ENCODE results near the gene GPR61.

The GPR61 gene

DNA sequence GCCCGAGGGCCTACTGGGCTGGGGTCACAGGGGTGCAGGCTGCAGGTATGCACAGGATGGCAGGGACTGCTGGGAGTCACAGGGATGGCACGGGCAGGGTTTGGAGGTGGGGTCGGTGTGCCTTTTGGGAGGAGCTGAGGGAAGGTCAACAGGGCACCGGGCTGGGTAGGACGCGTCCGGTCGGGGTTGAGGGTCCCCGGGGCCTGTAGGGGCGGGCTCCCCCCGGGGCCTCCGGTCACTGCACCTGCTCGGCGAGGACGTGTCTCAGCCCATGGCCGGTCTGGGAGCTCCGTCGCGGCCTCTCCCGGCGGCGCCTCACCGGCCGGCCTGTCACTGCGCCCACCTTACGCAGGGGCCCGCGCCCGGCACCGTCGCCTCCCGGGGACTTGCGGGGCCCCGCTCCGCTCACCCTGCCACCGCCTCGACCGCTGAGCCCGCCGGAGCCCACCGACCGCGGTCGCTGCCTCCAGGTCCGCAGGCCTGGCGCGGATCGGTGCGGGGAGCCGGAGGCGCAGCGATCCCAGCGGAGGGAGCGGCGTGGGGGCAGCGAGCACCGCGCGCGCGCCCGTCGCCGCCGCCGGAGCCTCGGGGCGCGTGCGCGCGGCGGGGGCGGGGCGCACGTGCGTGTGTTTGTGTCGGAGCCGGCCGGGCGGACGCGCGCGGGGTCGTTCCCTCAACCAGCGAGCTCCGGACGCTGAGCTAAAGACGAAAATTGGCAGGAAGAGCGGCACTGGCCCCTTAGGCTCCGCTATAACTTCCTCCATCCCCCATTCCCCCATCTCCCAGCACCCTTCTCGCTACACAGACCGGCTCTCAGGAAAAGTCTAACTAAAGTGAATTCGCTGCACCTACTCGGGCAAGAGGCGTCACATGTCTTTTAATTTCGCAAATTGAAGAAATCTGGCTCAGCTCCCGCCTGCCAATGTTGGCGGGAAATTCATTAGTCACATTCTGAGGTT is 30.2 kb upstream of the GPR61 start, which contains the start of gene AMIGO1:
Gene AMIGO1 (minus strand): TSS at position 552 of the 959 bp plus-strand sequence. CDS start 815 bp downstream, outside the sequence.
- no peak for FAIRE-seq

DNA sequence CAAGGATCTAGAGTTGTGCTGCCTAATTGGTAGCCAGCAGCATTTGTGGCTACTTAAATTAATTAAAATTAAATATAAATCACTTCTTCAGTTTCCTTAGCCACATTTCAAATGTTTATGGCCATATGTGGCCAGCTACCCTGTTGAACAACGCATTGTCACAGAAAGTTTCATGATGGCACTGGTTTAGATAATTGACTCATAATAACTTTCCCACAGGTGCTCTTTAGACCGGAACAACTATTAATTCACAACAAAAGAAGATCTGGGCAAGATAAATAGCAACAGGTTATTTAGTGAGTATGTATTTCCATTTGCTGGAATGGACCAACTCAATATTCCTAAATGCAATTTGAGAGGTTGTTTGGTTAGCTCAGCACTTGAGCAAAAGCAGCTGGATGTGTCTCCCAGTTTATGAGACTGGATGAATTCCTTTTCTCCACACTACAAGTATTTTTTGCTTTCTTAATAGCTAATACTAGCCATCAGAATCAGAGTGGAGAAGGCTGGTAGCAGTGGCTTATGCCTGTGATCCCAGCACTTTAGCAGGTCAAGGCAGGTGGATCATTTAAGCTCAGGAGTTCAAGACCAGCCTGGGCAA is 26.5 kb upstream of the GPR61 start:
- FAIRE-seq = no peak

DNA sequence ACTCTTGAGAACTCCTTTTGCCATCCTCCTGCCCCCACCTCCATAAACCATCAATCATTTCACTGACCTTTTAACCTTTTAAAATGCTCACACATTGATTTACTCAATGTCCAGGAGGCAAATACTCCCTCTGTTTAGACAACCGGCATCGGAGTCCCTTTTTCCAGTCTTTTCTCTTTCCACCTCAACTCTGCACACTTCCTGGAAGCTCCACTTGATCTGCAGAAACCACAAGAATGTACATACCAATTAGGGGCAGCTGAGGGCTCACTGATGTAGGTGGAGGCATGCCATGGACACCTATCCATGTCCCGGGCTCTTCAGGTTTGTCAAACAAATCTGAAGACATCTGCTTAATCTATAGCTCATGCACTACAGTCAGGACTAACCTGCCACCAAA is 24.8 kb upstream of the GPR61 start:
- no peak for FAIRE-seq

DNA sequence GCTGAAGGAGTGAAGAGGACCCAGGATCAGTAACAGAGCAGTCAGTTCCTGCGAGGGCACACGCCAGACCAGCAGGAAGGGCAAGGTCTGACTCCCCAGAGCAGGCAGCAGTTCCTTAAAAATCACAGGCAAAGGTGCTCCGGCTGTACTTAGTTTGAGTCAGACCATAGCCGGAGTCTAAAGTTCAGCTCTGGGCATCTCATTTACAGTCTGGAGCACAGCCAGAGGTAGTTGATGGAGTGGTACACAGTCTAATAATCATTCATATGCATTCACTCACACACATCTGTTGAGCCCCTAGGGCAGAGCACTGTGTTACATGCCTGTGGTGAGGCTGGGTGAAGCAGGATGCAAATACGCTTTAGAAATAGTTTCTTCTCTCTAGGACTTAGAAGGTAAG is 22.8 kb upstream of the GPR61 start:
- FAIRE-seq = no peak

DNA sequence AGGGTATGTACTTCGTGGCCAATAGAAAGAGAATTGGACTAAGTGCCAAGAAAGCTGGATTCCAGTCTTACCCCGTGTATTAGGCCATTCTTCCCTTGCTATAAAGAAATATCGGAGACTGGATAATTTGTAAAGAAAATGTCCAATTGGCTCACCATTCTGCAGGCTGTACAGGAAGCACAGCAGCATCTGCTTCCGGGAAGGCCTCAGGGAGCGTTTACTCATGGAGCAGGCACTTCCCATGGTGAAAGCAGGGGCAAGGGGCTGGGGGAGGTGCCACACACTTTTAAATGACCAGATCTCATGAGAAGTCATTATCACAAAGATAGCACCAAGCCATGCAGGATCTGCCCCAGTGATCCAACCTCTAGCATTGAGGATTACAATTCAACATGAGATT is 22.3 kb upstream of the GPR61 start:
- no peak for FAIRE-seq

DNA sequence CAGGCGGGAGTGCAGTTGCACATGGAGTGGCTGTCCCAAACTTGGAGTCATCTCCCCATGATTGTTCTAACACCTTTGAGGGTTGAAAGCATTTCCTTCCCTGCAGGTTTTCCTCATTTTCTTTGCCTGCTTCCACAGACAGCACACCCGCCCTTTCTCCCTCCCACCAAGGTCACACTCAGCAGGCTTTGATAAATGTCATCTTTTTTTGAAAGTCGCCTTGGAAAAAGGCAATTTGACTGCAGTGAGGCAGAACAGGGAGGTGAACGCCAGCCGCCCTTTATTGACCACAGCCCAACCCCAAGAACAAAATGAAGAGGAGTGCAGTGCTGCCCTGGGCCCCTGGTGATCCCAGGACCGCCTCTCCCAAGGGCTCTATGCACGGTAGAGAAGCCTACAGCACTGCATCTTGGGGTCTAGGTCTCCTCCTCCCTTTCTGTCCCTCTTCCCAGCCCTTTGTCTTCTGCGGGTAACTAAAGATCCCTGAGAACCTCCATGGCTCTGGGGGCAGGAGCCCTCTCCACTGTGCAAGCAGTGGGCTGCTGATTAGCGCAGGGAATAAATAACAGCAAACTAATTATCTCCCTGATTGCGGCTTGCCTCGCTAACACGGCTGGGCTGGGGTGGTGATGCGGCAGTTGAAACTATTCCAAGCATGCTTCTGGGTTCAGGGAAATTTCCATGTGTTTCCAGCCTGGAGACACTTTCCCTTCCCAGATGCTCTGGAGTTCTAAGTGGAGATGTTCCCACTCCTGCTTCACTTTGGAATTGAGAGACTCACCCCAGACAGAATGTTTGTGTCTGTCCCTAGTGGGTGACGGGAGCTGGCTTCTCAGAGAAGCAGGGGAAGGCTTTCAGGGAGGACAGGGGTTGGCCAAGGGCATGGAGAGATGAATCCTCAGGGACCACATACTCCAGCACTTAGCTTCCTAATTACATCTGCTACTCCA is 18.4 kb upstream of the GPR61 start:
- FAIRE-seq = no peak

DNA sequence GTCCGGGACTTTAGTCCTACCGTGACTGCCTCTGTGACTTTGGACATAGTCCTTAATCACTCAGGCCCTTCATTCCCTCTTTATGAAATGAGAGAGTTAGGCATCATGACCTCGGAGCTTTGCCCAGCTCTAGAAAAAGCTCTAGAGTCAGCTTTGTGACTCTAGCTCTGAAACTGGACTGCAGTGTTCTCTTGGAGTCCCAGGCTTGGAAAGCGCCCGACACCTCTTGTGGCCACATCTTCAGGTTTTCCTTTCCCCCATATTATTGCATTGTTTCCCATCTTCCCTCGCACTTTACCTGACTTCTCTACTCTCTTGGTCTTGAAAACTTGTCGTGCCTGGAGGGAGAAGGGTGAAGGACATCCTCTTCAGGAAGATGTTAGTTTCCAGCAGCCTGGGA is 17.6 kb upstream of the GPR61 start:
- no peak for FAIRE-seq

DNA sequence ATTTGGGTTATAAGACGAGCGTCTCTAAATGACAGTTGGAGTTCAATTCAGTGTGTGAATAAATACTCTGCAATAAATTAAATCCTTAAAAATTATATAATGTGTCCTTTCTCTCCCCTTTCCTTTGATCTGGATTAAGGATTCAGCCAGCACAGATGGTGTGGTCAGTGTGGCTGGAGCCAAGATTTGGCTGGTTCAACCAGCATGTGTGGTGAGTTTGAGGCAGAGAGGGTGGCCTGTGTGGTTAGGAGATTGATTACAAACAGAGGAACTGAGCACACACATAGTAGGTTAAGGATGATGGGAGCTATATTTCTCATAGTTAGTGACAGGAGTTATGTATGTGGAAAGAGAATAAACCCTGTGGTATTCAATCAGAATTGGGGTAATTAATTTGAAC is 16.0 kb upstream of the GPR61 start:
- FAIRE-seq = no peak

DNA sequence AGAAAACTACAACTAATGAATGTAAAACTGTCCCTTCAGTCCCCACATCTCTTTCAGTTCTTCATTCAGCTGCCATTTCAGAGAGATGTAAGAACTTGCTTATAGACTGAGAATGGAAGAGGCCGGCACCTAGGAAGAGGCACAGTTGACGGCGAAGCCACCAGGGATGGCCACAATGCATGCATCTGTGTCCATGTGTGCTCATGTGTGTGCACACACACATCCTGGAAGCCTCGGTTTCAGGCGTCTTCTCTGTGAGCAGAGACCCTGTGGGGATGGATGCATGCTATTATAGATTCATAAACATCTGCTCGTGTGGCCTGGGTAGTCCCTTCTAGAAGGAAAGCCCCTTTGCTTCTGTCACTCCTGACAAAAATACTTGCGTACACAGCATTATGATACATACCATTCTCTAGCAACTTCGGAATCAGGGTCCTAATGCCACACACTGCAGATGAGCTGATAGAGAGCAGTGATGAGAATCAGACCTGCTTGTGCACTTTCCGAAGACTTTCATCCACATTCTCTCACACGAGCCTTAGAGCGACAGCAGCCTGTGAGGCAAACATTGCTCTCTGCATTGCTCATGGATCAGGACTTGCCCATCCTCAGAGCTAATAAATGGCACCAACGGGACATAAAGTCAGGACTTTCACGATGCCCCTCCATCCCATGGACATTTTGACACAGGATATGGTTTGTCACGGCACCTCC is 12.4 kb upstream of the GPR61 start:
- no peak for FAIRE-seq

DNA sequence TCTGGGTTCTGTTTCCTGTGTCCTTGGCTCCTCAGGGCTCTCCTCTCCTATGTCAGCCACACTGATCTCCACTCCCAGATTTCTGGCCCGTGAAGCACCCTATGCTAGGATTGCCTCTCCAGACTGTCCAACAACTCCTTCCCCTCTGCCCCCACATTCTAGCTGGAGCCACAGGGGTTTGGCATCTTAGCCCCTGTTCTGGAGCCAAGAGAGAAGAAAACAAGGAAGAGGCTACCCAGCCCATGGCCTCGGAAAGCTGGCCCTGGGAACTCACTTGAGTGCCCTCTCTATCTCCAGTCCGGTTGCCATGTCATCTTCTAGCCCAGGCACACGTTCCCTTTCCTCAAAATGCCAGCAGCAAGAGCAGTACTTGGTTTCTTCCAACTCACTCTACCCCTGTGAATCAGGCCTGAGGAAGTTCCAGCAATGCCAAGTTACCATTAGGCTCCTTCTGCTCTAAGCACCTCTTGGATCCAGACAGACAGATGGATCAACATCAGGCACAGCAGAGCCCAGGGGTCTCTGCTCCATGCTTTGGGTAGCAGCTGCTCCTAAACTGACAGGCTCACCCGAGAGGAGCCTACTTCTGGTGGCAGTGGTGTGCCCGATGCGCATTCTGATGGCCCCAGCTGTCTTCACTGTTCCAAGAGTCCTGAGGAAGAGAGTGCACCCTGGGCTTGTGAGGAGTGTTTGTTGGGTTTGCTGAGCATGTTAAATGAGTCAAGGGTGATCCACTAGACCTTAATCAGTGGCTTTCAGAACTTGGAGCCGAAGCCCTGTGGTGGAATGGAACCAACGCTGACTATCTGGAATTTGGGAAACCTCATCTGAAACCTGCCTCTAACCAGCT is 11.6 kb upstream of the GPR61 start:
- no peak for FAIRE-seq

DNA sequence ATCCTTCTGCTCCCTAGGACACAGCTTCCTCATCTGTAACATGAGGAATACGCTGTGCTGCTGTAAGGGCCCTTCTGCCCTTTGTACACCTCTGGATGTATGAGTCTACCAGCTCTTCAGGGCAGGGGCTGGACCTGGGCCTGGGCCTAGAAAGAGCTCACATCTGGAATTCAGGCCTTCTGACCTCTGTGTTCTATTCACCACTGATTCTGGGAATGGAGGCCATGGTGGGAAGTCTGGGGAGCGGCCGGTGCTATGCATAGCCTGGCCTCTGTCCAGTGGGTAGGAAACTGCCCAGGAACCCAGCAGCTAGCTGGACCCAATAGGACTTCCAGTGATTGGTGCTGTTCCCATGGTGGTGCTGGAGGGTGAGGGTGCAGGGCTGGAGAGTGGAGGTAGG is 11.0 kb upstream of the GPR61 start:
- FAIRE-seq = no peak

DNA sequence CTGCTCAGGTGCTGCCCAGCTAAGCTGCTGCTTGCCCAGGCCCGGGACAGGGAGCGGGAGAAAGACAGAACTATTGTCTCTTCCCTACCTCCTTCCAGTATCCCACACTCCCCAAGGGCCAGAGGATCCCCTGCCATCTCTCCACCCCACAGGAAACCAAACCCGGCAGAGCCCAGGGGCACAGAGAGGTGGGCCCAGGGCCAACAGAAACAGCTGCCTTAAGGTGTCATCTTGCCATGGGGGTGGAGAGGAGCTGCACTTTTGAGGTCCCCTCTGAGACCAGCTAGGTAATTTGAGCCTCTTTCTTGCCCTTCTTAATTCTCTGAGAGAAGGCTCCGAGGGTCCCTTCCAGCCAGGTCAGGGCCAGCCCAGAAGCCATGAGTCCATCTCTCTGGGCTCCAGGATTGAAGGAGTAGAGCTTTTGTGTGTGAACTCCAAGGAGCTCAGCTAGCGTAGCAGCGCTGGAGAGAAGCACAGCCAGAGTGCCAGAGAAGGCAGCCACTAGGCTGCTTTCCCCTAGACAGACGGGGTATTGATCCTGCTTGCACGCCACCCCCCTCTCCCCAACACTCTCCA is 9.7 kb upstream of the GPR61 start:
- no peak for FAIRE-seq

DNA sequence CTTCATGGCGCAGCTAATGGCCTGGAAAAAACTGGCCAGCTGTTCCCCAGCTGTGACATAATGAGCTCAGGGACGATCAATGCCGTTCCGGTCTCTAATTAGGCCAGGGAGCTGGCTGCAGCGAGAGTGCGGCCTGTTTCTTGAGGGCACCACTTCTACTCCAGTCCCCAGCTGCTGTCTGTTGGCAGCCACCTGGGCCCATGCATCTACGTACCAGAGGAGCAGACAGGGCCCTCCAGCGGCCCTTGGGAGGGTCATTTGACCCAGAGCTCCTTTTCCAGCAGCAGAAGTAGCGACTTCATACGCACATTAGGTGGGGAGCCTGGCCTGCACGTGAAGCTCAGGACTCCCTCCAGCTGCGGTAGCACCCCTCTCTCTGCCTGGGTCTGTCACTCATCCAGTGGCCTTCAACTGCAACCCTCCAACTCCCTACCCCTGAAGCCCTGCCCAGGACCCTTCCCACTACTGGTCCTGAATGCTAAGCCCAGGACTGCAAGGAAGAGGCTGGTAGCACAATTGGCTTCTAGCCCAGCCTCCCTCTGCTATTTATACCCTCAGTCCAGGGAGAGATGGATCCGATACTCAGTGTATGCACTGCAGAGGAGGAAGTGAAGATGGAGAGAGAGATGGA is 9.1 kb upstream of the GPR61 start:
- FAIRE-seq = no peak

DNA sequence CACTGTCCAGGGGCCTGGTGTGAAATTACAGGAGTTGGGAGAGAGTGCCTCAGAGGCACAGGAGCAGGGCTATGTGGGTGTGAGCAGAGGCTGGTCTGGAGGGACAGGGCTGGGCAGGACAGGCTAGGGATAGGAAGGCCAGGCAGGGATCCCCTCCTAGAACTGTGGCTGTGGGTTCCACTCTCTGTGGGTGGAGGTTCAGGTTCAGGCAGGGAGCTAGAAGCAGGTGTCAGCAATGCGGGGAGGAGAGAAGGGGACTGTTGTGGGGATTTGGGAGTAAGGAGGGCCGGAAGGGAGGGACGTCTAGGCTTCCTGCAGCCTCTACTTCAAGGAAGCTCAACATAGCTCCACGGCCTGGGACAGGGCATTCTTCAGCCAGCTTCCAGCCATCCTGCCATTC is 8.3 kb upstream of the GPR61 start:
- FAIRE-seq = no peak

DNA sequence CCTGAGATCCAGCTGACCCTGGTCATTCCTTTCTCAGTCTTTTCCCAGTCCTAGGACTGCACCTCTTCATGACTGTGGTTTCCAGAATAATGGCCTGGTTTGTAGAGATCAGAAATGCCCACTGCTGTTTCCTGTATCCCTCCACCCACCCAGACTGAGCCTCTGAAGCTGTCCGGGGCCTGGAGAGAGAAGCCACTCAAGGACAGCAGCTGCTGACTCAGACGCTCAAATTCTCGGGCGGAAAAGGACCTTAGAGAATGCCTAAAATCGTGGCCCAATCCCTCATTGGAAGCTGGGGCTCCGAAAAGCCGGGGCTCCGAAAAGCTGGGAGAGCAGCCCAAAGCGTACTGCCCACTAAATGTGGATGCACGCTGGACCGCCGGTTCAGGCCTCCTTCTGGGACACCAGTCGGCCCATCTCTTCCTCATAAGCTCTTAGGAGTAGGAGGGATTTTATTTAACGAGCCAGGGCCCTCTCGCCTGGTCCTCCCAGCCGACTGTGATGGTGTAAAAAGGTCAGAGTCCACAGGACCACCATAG is 7.8 kb upstream of the GPR61 start:
- FAIRE-seq = no peak

DNA sequence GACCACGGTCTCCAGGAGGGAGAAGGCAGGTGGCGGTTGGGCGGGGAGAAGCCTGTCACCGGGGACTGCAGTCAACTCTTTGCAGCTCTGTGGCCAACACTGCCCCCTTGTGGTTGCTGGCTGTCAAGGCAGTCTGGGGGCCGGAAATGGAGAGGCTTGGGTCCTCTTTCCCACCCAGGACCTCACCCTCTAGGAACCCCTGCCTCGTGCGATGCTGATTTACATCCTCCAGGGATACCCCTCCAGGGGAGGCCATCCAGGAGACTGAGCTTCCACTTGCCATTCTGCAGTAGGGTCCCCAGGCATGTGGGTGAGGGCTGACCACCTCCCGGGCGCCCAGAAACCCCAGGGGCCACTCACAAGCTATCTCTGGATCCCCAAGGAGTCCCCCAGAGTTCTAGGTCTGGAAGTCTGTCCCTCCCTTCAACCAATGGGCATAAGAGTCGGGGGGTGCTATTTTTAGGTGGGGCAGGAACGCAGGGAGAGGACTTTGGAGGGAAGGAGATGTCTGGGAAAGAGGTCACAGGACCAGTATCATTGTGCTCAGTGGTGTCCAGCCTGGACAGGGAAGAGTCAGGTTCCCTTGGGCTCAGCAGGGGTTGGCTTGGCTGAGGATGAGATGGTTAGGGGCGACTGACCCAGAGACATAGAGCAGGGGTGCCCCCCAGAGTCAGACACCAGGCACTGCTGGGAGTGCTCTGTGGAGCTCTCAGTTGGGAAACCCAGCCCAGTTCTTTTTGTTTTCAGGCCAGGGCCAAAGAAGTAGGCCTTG is 7.1 kb upstream of the GPR61 start:
- FAIRE-seq = no peak

DNA sequence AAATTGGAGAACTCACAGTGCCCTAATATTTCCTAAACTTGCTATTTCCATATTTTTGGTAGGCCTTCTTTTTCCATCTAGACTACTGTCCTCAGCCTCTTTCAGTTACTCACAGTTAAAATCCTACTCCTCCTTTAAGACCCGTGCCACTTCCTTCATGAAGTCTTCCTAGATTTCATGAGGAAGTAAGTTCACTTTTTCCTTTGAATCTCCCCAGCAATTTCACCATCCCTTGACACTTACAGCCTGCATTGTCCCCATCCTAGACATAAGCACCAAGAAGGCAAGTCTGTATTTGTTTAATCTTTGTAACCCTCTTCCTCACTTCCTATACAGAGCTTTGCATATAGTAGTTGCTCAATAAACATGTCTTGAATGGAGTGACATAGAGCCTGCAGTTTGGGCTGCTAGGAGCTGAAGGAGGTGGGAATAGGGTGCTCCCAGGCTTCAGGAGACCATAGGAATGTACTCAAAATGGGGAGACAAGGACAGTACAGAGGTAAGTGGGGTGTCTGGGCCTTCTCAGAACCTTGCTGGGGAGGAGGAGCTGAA is 5.3 kb upstream of the GPR61 start:
- FAIRE-seq = no peak

DNA sequence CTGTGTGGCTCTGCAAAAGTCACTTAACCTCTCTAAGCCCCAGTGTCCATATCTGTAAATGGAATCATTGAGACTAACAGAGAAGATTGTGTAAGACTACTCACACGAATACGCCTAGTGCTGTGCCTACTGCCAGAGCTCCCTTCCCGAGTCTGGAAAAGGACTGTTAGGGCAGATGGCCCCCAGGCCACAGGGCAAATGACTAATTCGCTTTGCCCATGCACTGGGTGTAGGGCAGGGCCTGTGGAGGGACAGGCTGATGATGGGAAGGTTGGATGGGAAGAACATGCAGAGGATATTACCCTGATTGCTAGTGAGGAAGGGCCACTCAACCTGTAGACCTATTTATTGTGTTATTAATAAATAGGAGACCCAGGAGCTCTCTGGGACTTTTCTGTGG is 4.2 kb upstream of the GPR61 start:
- FAIRE-seq = no peak

DNA sequence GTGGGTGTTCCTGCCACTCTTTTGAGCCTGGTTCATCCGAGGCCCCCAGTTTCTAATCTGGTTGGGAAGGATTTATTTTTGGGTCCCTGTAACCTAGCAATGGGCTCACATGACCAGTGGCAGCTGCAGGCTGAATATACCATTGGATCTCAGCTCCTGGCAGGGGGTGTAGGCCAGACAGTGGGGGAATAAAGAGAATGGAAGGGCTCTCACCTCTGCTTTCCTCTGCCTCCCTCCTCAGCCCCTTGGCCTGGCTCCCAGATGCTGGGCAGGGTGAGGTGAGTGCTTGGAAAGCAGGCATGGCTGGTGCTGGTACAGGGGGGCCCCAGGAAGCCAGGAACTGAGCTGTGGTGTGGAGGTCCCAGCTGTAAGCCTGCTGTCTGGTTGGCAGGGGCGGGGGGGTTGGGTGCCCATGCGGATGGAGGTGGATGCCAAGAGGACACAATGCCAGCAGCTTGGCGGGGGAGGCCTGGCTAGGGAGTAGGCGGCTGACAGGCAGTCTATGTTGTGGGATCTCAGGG is 3.6 kb upstream of the GPR61 start:
- no peak for FAIRE-seq
